WI38 (cell line): Measurements from ENCODE around the gene HLA-A.

ENCODE experiments used
- H3K4me3 ChIP-seq: 2 replicates; pipeline ENCODE4 v1.5.1; 2011; ENCODE audit warnings: low read depth, mild to moderate bottlenecking, control low read depth, low read length
- TF ChIP-seq, protein P1 (sequence below): IDR thresholded peaks from 2 replicates; pipeline ENCODE4 v1.5.1; 2012; ENCODE audit warnings: low read depth, mild to moderate bottlenecking, control low read depth, low read length

HLA-A gene

DNA sequence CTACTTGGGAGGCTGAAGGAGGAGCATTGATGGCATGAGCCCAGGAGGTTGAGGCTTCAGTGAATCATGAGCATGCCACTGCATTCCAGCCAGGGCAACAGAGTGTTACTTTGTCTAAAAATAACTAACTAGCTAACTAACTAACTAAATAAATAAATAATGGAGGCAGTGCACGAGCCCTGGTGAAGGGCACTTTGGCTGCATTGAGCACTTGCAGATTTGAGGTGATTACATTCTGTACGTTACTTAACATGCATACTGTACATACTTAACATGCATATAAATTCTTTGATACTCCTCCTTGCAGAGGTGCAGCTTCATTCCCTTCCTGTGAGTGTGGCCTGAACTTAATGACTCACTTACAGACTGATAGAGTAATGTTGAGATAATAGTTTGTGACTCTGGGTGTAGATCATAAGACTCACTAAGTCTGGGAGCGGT is 10.7 kb downstream of the HLA-A start:
- TF ChIP-seq, protein P1, sequence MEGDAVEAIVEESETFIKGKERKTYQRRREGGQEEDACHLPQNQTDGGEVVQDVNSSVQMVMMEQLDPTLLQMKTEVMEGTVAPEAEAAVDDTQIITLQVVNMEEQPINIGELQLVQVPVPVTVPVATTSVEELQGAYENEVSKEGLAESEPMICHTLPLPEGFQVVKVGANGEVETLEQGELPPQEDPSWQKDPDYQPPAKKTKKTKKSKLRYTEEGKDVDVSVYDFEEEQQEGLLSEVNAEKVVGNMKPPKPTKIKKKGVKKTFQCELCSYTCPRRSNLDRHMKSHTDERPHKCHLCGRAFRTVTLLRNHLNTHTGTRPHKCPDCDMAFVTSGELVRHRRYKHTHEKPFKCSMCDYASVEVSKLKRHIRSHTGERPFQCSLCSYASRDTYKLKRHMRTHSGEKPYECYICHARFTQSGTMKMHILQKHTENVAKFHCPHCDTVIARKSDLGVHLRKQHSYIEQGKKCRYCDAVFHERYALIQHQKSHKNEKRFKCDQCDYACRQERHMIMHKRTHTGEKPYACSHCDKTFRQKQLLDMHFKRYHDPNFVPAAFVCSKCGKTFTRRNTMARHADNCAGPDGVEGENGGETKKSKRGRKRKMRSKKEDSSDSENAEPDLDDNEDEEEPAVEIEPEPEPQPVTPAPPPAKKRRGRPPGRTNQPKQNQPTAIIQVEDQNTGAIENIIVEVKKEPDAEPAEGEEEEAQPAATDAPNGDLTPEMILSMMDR, result no peak
- no peak overlapping the region for H3K4me3 ChIP-seq

DNA sequence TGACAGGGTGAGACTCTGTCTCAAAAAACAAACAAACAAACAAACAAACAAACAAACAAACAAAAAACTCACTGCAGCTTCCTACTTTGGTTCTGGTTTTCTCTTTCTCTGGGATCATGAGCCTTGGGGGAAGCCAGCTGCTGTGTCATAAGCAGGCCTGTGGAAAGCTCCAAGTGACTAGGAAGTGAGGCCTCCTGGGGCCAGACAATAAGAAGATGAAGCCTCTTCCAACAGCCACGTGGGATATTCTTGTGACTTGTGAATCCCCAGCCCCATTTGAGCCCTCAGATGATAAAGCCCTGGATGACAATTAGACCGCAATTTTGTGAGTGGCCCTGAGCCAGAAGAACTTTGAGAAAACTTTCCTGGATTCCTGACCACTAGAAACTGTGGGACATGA is 11.4 kb downstream of the HLA-A start:
- no peak overlapping the region for H3K4me3 ChIP-seq
- TF ChIP-seq, protein P1, result no peak

DNA sequence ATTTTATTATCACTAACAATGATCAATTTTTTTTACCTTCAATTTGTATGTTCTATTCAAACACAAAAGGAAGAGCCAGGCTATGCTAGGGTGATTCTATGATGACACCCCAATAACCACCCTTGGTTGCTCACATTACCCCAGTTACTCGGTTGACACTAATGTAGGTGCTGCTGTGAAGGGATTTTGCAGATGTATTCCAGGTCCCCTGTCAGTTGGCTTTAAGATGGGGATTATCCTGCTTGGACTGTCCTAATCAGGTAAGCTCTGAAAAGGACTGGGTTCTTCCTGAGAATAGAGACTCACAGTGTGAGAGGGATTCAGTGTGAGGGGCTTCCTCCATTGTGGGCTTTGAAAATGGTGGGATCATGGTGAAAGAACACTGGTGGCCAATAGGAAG is 11.9 kb downstream of the HLA-A start:
- TF ChIP-seq, protein P1, result no peak
- no peak overlapping the region for H3K4me3 ChIP-seq

DNA sequence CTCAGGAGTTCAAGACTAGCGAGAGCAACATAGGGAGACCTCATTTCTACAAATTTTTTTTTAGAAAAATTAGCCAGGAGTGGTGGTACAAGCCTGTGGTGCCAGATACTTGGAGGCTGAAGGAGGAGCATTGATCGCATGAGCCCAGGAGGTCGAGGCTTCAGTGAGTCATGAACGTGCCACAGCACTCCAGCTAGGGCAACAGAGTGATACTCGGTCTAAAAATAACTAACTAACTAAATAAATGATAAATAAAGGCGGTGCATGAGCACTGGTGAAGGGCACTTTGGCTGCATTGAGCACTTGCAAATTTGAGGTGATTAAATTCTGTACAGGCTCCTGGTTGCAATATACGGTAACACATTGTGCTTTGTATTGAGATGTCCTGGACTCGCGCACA is 13.5 kb downstream of the HLA-A start:
- H3K4me3 ChIP-seq, result no peak overlapping the region
- TF ChIP-seq, protein P1, result no peak

DNA sequence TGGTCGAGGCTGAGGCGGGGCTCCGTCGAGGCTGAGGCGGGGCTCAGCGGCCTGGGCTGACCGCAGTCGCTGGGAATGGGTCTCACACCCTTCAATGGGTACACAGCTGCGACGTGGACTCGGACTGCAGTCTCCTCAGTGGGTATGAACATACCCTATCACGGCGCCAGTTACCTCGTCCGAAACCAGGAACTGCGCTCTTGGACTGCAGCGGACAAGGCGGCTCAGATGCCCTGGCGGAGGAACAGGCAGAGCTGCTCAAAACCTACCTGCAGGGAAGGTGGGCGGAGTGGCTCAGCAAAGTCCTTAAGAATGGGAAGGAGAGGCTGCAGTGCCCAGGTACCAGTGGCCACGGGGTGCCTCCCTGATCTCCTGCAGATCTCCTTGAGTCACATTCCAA is 14.2 kb downstream of the HLA-A start:
- TF ChIP-seq, protein P1, result no peak
- H3K4me3 ChIP-seq, result no peak overlapping the region

DNA sequence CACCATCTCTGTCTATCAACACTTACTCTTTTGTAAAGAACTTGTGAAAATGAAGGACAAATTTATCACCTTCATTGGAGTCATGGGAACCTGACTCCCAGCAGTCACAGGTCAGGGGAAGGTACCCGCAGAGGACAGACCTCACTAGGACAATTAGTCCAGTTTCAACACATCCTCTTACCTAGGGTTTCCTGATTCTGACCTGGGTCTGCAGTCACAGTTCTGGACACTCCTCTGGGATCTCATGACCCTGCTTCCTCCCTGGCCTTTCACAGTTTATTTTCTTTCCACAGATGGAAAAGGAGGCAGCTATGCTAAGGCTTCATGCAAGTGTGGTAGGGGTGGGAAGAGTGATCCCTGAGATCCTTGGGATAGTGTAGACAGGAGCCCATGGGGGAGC is 15.7 kb downstream of the HLA-A start:
- TF ChIP-seq, protein P1, result no peak
- no peak overlapping the region for H3K4me3 ChIP-seq

DNA sequence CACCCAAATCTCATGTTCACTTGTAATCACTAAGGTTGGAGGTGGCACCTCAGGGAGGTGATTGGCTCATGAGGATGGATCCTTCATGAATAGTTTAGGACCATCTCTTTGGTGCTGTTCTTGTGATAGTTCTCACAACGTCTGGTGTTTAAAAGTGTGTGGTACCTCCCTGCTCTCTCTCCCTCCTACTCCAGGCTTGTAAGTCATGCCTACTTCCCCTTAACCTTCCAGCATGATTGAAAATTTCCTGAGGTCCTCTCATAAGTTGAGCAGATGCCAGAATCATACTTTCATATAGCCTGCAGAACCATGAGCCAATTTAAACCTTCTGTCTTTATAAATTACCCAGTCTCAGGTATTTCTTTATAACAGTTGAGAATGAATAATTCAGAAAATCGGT is 16.6 kb downstream of the HLA-A start:
- TF ChIP-seq, protein P1, result no peak
- H3K4me3 ChIP-seq, result no peak overlapping the region
